A549 (cell line): ENCODE measurements around the gene TCAP. TPM values are rescaled to one million over a fixed set of nuclear protein-coding genes. Genes with fewer than 3 reads are reported as not detected.
A peak's percentile ranks its signal among the peaks of the same experiment; 100 is the strongest.

ENCODE experiments used
- ATAC-seq, 2 experiments: fragments of 200-7000 bp in 1 of 2; fragments of >200 bp in 1 of 2; cut with Nextera tagmentation in 1 of 2; cut with Tn5 transposase in 1 of 2; 3 replicates each; pipeline versions ENCODE4 v1.8.0 to v1.9.1; 2018 to 2020; ENCODE audit warnings: mild to moderate bottlenecking in 1 of 2, moderate library complexity in 1 of 2
- CTCF ChIA-PET: fragments of 300-600 bp; sonication (Branson Sonifier 250); formaldehyde crosslinking; extraction: SDS; loops from one replicate; lab custom pipeline; 2021; ENCODE audit warnings: antibody characterized with exemption, inconsistent platforms; lab: Yijun Ruan, JAX
- POLR2A ChIA-PET: fragments of 350-600 bp; formaldehyde crosslinking; extraction: SDS; loops from one replicate; lab custom pipeline; 2021; ENCODE audit warnings: antibody characterized with exemption, inconsistent platforms; lab: Yijun Ruan, JAX
- DNase-seq, 2 experiments: peaks; one replicate each; pipeline versions ENCODE4 v3.0.0 to v3.0.0-alpha.2; 2011 to 2016; ENCODE audit warnings: low read depth in 1 of 2, low spot score in 1 of 2
- FAIRE-seq: peaks from 2 replicates; lab custom pipeline; 2011; peaks lifted over from hg19 to GRCh38; lab: Jason Lieb, UNC
- H3K27ac ChIP-seq, 2 experiments: fragments of >200 bp; sonication (Bioruptor Twin); formaldehyde crosslinking; 3 replicates each; pipeline ENCODE4 v1.5.1; 2016 to 2017
- H3K4me1 ChIP-seq: fragments of >200 bp; sonication (Bioruptor Twin); formaldehyde crosslinking; 3 replicates; pipeline ENCODE4 v1.6.1; 2016
- H3K4me2 ChIP-seq: fragments of >200 bp; sonication (Bioruptor Twin); formaldehyde crosslinking; 3 replicates; pipeline ENCODE4 v1.6.1; 2016
- H3K4me3 ChIP-seq: fragments of >200 bp; sonication (Bioruptor Twin); formaldehyde crosslinking; 3 replicates; pipeline ENCODE4 v1.5.1; 2016
- H3K9me3 ChIP-seq: fragments of >200 bp; sonication (Bioruptor Twin); formaldehyde crosslinking; 3 replicates; pipeline ENCODE4 v1.6.1; 2016
- CBX8 ChIP-seq: fragments of 200-600 bp; sonication (generic); IDR thresholded peaks from 2 replicates; pipeline ENCODE4 v1.6.1; 2016
- CEBPB ChIP-seq, 2 experiments: fragments of >200 bp in 1 of 2; sonication (Bioruptor Twin) in 1 of 2; formaldehyde crosslinking in 1 of 2; IDR thresholded peaks; 2 replicates each; pipeline ENCODE4 v1.6.1; 2012 to 2016
- E2F6 ChIP-seq: IDR thresholded peaks from 2 replicates; pipeline ENCODE4 v1.6.1; 2012; ENCODE audit warnings: low read depth, borderline replicate concordance
- ELK1 ChIP-seq: fragments of 150-350 bp; IDR thresholded peaks from 2 replicates; pipeline ENCODE4 v1.6.1; 2014; ENCODE audit warnings: low read depth, mild to moderate bottlenecking, low read length
- FOSL2 ChIP-seq, 2 experiments: fragments of 450-650 bp in 1 of 2; fragments of >200 bp in 1 of 2; sonication (Bioruptor Twin) in 1 of 2; formaldehyde crosslinking; IDR thresholded peaks; 2 replicates each; pipeline versions ENCODE4 v1.5.0 to v1.6.1; 2016 to 2020; ENCODE audit warnings: mild to moderate bottlenecking in 1 of 2, moderate library complexity in 1 of 2
- FOXS1 ChIP-seq: fragments of 250-450 bp; sonication (Bioruptor Pico); IDR thresholded peaks from 2 replicates; pipeline ENCODE4 v1.5.0; 2020; ENCODE audit warnings: mild to moderate bottlenecking, moderate library complexity
- HDAC2 ChIP-seq: fragments of 200-600 bp; sonication (generic); IDR thresholded peaks from 2 replicates; pipeline ENCODE4 v1.6.1; 2016
- HES2 ChIP-seq: fragments of >200 bp; sonication (Bioruptor Twin); formaldehyde crosslinking; IDR thresholded peaks from 2 replicates; pipeline ENCODE4 v1.6.1; 2016
- HMGXB4 ChIP-seq: fragments of 250-450 bp; sonication (Bioruptor Pico); IDR thresholded peaks from 2 replicates; pipeline ENCODE4 v1.5.0; 2021; ENCODE audit warnings: mild to moderate bottlenecking, moderate library complexity, borderline replicate concordance
- HOXA7 ChIP-seq: fragments of 250-450 bp; sonication (Bioruptor Pico); IDR thresholded peaks from 2 replicates; pipeline ENCODE4 v1.5.0; 2020; ENCODE audit warnings: mild to moderate bottlenecking, moderate library complexity
- HOXB5 ChIP-seq: fragments of 250-450 bp; sonication (Bioruptor Pico); IDR thresholded peaks from 2 replicates; pipeline ENCODE4 v1.5.0; 2020; ENCODE audit warnings: mild to moderate bottlenecking, moderate library complexity
- JUN ChIP-seq, 2 experiments: fragments of >200 bp; sonication (Bioruptor Twin); formaldehyde crosslinking; IDR thresholded peaks; 2 replicates in 1 of 2; 3 replicates in 1 of 2; pipeline ENCODE4 v1.6.1; 2016 to 2017
- MAZ ChIP-seq: fragments of 150-350 bp; IDR thresholded peaks from 2 replicates; pipeline ENCODE4 v1.6.1; 2014; ENCODE audit warnings: antibody characterized with exemption, low read depth, low read length, borderline replicate concordance
- POLR2A ChIP-seq: IDR thresholded peaks from 2 replicates; pipeline ENCODE4 v1.6.1; 2012; ENCODE audit warnings: mild to moderate bottlenecking, low read length
- RARB ChIP-seq: fragments of 250-450 bp; sonication (Bioruptor Pico); IDR thresholded peaks from 2 replicates; pipeline ENCODE4 v1.8.0; 2021; ENCODE audit warnings: mild to moderate bottlenecking, moderate library complexity
- RCOR1 ChIP-seq: fragments of 150-350 bp; IDR thresholded peaks from 2 replicates; pipeline ENCODE4 v1.6.1; 2014; ENCODE audit warnings: antibody characterized with exemption, low read length, low read depth
- RFX5 ChIP-seq: fragments of 450-650 bp; IDR thresholded peaks from 2 replicates; pipeline ENCODE4 v1.7.1; 2014; ENCODE audit warnings: antibody characterized with exemption, mild to moderate bottlenecking, moderate library complexity
- RNF2 ChIP-seq: fragments of 200-600 bp; sonication (generic); IDR thresholded peaks from 2 replicates; pipeline ENCODE4 v1.6.1; 2016; ENCODE audit warnings: low read depth, mild to moderate bottlenecking, antibody characterized with exemption, moderate library complexity, borderline replicate concordance
- ZFP36 ChIP-seq: fragments of 450-650 bp; IDR thresholded peaks from 2 replicates; pipeline ENCODE4 v1.6.1; 2014; ENCODE audit warnings: borderline replicate concordance; ENCODE audit not compliant: partially characterized antibody
- ZNF302 ChIP-seq: fragments of 250-450 bp; sonication (Bioruptor Pico); IDR thresholded peaks from 2 replicates; pipeline ENCODE4 v1.9.0; 2021; ENCODE audit warnings: inconsistent platforms, mild to moderate bottlenecking, moderate library complexity
- WGBS: methylation state at CpG from one replicate; pipeline ENCODE4 v1.1.6; 2017; ENCODE audit errors: missing lambda C conversion rate; 5-methylcytosine and 5-hydroxymethylcytosine counted together
- polyA plus RNA-seq, 4 experiments: library from polyadenylated mRNA; depleted of rRNA in 3 of 4; stranded (reverse); fragments of >200 nt; fragmentation: RNase III in 1 of 4; extraction: RNeasy Plus Mini Kit Qiagen cat#74134 plus additional on column Dnase treatment in 1 of 4; gene quantifications; 2 replicates in 3 of 4; 3 replicates in 1 of 4; pipeline ENCODE4 v1.2.3, GENCODE V29; 2011 to 2017
- TF ChIP-seq, protein P1 (sequence below): fragments of 450-650 bp; IDR thresholded peaks from 2 replicates; pipeline ENCODE4 v1.6.1; 2014; ENCODE audit warnings: antibody characterized with exemption

Gene TCAP
- polyA plus RNA-seq, 2 of the 4 experiments (the other 2 are of a cell fraction) = 0.41 to 1.2 TPM

GRCh38 chr17:39677542-39678339 is 12.6 kb downstream of the TCAP start:
- Histone ChIP-seq H3K27ac (no peak overlapping the region), H3K9me3 (no peaks in the 10 kb centered on the region)
- no peak for TF ChIP-seq FOSL2 (IDR thresholded peaks at IDR 0.05)
- TF ChIP-seq FOSL2 (CRISPR knock-in tag; IDR thresholded peaks at IDR 0.05) = no peak
- TF ChIP-seq RCOR1 = no peak
- no peak for TF ChIP-seq FOXS1
- no peak for TF ChIP-seq RNF2
- TF ChIP-seq HOXA7 (CRISPR knock-in tag) = no peak
- TF ChIP-seq JUN (IDR thresholded peaks at IDR 0.05) = no peak
- no peak for TF ChIP-seq RFX5
- TF ChIP-seq POLR2A = no peak
- TF ChIP-seq, all 56 proteins: peak for 0
- no peak for FAIRE-seq
- no peak for ATAC-seq
- 76% methylated on average over 13 of the region's 13 CpGs for WGBS
- Histone ChIP-seq H3K4me2 (no peak overlapping the region), H3K4me1 (peaks cover 21% of the 10 kb centered on the region; the same call in 2 of the 3 replicates), H3K4me3 (no peak overlapping the region)
- no peak for DNase-seq
- ChIA-PET POLR2A (interaction anchor here (0.9 kb wide), 1 partner anchor 10 kb away, joined by 5 read pairs; the partner anchor contains the start of gene PGAP3), CTCF (interaction anchor here (0.7 to 50.7 kb wide), 9 partner anchors 5 to 53 kb away, joined by 3 to 1391 read pairs (median 6); partner anchors contain the start of genes PGAP3, PNMT, PPP1R1B and STARD3)

DNA sequence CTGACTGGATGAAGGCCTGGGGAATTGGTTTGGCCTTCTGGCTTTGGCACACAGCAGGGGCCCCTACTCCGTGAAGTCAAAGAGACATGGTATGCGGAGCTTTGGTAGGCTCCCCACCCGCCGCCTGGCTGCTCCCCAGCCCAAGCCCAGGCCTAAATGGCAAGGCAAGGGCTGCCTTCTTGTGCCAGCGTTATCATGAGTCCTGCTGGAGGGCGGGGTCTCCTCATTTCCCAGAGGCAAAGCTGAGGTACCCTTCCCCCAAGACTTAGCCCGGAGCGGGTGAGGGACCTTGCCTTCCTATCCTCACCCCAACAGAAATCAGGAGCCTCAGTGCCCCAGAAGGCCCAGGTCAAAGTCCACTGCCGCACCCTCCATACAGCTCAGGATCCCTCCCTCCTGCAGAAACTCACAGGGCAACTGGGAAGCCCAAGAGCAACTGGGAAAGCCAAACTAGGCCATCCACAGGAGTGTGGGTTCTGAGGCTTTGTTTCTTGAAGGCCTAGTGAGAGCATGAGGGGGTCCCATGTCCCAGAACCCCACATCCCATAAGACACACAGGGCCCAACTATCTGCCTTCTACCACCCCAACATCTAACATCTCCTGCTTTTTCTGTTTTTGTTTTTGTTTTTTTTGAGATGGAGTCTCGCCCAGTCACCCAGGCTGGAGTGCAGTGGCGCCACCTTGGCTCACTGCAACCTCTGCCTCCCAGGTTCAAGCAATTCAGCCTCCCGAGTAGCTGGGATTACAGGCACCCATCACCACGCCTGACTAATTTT is 13.4 kb downstream of the TCAP start:
- WGBS = 88% methylated on average over 11 of the region's 13 CpGs
- no peak for FAIRE-seq
- Histone ChIP-seq H3K9me3 (no peaks in the 10 kb centered on the region), H3K4me1 (peaks cover 21% of the 10 kb centered on the region; the same call in 2 of the 3 replicates), H3K4me2 (peak overlapping the region; percentile 1; the same call in 1 of the 3 replicates), H3K27ac (no peak overlapping the region), H3K4me3 (no peak overlapping the region)
- ChIA-PET POLR2A (interaction anchor here (0.8 to 0.9 kb wide), 2 partner anchors 9 kb away, joined by 4 to 5 read pairs; partner anchors contain the start of gene PGAP3), CTCF (interaction anchor here (0.7 to 50.7 kb wide), 11 partner anchors 6 to 52 kb away, joined by 3 to 1391 read pairs (median 6); partner anchors contain the start of genes ERBB2, MIEN1, PGAP3 and PNMT)
- ATAC-seq = no peak
- TF ChIP-seq, protein P1, sequence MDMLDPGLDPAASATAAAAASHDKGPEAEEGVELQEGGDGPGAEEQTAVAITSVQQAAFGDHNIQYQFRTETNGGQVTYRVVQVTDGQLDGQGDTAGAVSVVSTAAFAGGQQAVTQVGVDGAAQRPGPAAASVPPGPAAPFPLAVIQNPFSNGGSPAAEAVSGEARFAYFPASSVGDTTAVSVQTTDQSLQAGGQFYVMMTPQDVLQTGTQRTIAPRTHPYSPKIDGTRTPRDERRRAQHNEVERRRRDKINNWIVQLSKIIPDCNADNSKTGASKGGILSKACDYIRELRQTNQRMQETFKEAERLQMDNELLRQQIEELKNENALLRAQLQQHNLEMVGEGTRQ = no peak
- TF ChIP-seq HDAC2 = no peak
- TF ChIP-seq RNF2 = no peak
- TF ChIP-seq HMGXB4 = no peak
- TF ChIP-seq CBX8 = no peak
- no peak for TF ChIP-seq HOXB5 (CRISPR knock-in tag)
- no peak for TF ChIP-seq ELK1
- no peak for TF ChIP-seq ZNF302 (CRISPR knock-in tag)
- no peak for TF ChIP-seq HOXA7 (CRISPR knock-in tag)
- TF ChIP-seq CEBPB (IDR thresholded peaks at IDR 0.05) = no peak
- TF ChIP-seq MAZ = no peak
- no peak for TF ChIP-seq RARB (CRISPR knock-in tag)
- no peak for TF ChIP-seq E2F6
- TF ChIP-seq ZFP36 = no peak
- TF ChIP-seq HES2 = no peak
- no peak for TF ChIP-seq RFX5
- DNase-seq = no peak
